HG03460 (cell line): ENCODE measurements around the gene RPL7L1.
A peak's percentile ranks its signal among the peaks of the same experiment; 100 is the strongest.
"Not testable (repeated sequence)": the region's sequence is repeated elsewhere in the genome, so short reads cannot be mapped to it uniquely, and the experiment has no call there.

Experiments used
- ATAC-seq: cut with Tn5 transposase; IDR thresholded peaks from one replicate; pipeline ENCODE4 v1.9.1; 2021; ENCODE audit not compliant: unreplicated experiment

Gene RPL7L1

GRCh38 chr6:42890311-42891198 lies 11.1 kb downstream of the RPL7L1 start:
- ATAC-seq: peak; percentile 95

- no peak for ATAC-seq
These were observed 11.8 kb downstream of the RPL7L1 start for GRCh38 chr6:42891199-42891722.

GRCh38 chr6:42894041-42894828 lies 14.8 kb downstream of the RPL7L1 start:
- ATAC-seq: not testable (repeated sequence)

GRCh38 chr6:42896178-42896719 lies 16.8 kb downstream of the RPL7L1 start:
- no peak for ATAC-seq

- ATAC-seq: no peak
These were observed 19.5 kb downstream of the RPL7L1 start for GRCh38 chr6:42898891-42899361.

- ATAC-seq: no peak
These were observed 20.5 kb downstream of the RPL7L1 start for GRCh38 chr6:42899871-42900270.

GRCh38 chr6:42901538-42901957 lies 22.1 kb downstream of the RPL7L1 start:
- no peak for ATAC-seq

GRCh38 chr6:42902429-42903263 lies 23.2 kb downstream of the RPL7L1 start:
- ATAC-seq: not testable (repeated sequence)

GRCh38 chr6:42904467-42904866 lies 25.1 kb downstream of the RPL7L1 start:
- no peak for ATAC-seq

- no peak for ATAC-seq
These were observed 27.9 kb downstream of the RPL7L1 start for GRCh38 chr6:42907336-42907735.

GRCh38 chr6:42909835-42910234 lies 30.4 kb downstream of the RPL7L1 start:
- ATAC-seq: no peak

- ATAC-seq: no peak
These were observed 32.0 kb downstream of the RPL7L1 start for GRCh38 chr6:42911171-42912021.

- ATAC-seq: no peak
These were observed 35.1 kb downstream of the RPL7L1 start for GRCh38 chr6:42914546-42914945.

GRCh38 chr6:42915732-42916131 lies 36.3 kb downstream of the RPL7L1 start, which contains the start of gene PTCRA:
Gene PTCRA, plus strand, starts transcription at chr6:42916053. Its CDS starts 17 bp downstream, at chr6:42916070.
- no peak for ATAC-seq

GRCh38 chr6:42916288-42916687 lies 36.9 kb downstream of the RPL7L1 start:
- ATAC-seq: no peak

- no peak for ATAC-seq
These were observed 42.4 kb downstream of the RPL7L1 start for GRCh38 chr6:42921801-42922200.

- no peak for ATAC-seq
These were observed 44.2 kb downstream of the RPL7L1 start for GRCh38 chr6:42923666-42924065.

- ATAC-seq: no peak
These were observed 45.9 kb downstream of the RPL7L1 start for GRCh38 chr6:42925248-42925857.
